NCI-H526 (cell line): ENCODE measurements around the gene FAXDC2.

Experiments
- DNase-seq, 2 experiments: peaks; one replicate each; lab custom pipeline; 2025; lab: John Stamatoyannopoulos, UW

FAXDC2 gene, protein sequence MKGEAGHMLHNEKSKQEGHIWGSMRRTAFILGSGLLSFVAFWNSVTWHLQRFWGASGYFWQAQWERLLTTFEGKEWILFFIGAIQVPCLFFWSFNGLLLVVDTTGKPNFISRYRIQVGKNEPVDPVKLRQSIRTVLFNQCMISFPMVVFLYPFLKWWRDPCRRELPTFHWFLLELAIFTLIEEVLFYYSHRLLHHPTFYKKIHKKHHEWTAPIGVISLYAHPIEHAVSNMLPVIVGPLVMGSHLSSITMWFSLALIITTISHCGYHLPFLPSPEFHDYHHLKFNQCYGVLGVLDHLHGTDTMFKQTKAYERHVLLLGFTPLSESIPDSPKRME

DNA sequence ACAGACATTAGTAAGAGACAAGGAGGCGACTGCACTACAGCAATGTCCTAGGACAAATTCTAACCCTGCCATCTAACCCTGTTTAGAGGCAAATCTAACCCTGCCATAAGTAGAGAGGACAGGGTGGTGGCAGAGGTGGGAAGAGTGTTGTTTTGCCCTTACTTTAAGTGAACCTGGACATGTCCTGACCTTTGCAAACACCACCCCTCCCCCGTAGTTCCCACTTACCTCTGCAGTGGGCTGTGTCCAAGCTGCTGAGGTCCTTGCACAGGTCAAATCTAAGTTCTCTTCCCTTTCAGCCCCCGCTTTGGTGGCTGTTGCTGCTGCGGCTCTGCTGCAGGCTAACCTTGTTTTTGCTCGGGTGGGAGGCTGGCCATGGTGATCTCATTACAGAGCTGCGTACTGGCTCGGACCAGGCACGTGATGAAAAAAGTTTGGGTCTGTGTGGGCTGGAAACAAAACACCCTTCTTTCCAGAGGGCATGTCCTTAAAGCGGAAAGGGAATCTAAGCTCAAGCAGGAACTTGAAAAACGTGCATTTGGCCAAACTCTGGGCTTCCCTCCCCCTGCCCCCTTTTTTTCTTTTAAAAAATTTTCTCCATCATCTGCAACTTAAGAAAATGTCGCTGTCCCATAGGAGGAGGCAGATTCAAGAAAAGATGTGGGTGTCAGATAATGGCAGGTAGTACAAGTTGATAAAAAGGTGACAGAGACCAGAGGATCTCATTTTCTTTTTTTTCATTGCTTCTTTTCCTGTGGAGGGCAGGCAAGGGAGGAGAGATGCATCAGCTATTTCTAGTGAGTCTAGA lies at the start of gene FAXDC2:
Gene FAXDC2 (minus strand): TSS at position 349 of the 808 bp plus-strand sequence. CDS start 12,425 bp downstream, outside the sequence.
- DNase-seq = no peak

DNA sequence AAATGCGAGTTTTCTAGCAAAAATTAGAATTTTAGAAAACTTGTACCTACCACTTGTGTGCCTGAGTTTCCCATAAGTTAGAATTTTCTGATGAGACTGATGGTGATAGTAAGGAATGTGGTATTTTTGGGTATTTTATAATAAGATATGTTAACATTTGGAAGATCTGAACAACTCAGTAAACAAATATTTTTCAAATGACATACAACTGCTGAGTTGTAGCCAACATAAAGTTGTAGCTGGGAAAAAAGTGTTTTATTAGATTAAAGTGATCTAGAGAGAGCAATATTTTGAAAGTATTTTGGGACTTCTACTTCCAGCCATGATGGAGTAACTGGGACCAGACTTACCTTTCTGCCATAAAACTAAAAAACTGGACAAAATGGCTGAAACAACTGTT lies 49.7 kb upstream of the FAXDC2 start:
- DNase-seq = no peak

DNA sequence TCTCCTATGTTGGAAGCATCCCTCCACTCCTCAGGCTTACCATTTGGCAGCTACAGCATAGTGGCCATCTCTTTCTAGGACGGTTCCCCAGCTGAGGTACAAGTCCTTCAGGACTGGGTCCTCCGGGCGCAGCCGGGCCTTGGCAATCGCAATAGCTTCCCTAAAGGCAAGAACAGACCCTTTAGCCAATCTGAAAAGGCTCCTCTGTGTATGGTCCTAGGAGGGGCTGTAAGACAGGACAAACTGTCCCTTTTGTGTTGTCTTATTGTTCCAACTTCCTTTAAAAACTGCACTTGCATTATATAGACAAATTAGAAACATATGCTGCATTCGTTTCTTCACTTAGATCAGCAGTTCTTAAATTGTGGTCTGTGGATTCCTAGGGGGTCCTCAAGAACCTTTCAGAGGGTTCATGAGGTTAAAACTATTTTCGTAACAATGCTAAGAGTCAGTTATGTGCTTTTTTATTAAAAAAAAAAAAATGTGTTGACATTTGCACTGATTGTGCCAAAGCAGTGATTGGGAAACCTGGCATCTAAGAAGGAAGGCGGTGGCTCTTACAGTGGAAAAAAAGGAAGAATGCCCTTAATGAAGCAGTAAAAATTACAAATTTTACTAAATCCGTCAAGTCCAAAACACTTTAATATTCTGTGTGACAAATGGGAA lies 48.9 kb upstream of the FAXDC2 start:
- DNase-seq = no peak

- DNase-seq = no peak
Measured at GRCh38 chr5:154898210-154898609, 47.8 kb upstream of the FAXDC2 start.

DNA sequence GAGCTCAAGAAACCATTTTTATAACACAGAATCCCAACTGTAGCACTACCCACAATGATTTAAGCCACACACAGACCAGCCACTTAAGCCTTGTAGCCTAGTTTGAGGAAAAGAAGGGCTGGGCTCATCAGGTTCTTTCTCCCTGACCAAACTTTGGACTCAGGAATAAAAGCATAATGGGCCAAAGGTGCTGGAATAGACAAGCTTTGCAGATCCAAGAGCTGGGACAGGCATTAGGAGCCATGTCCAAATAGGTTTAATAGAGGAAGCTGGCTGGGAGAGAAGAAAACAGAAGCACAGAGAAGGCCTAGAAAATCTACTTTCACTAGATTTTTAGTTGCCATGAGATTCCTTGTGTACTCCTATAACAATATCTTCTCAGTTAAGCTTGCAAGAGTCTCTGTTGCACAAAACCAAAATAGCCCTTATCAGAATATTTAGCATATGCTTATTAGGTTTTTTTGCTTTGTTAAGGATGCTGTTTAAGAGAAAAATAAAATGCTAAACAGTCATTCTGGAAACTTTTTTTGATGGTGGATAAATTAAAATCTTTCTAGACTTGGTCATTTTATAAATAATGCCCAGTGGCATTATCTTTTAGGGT lies 46.3 kb upstream of the FAXDC2 start:
- DNase-seq = no peak

DNA sequence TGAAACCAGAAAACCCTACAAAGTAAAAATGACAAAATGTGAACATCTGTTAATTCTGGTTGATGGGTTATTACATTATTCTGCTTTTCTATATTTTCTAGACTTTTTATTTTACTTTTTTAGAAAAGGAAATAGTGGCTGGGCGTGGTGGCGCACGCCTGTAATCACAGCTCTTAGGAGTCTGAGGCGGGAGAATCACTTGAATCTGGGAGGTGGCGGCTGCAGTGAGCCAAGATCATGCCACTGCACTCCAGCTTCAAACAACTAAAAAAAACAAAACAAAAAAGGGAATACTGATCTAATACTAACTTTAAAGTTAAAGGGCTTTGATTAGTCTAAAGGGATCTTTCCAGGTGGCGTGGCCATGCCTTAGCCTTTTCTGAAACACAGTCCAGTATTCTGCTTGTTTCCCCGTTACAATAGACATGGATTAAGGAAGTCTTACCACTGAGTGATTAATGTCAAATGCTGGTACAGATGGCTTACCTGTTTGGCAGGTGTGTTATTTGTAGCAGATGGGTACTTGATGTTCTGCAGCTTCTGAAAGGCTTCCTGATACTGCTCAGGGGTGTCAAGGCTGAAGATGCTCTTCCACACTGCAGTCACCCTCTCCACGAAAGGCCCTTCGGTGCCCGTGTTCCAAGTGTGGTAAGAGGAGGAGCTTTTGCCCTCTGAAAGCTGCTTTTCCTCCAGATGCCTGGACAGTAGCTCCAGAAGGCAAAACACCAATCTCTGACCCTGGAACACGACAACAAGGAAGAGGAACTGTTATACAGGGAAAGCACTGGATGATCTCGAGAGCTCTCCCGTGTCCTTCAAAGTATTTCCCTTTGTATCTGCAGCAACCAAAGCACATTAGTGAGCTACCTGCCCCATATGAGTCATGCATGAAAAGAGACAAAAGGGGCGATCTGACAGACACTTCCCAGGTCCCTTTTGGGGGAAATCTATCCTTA lies 45.5 kb upstream of the FAXDC2 start:
- no peak for DNase-seq

DNA sequence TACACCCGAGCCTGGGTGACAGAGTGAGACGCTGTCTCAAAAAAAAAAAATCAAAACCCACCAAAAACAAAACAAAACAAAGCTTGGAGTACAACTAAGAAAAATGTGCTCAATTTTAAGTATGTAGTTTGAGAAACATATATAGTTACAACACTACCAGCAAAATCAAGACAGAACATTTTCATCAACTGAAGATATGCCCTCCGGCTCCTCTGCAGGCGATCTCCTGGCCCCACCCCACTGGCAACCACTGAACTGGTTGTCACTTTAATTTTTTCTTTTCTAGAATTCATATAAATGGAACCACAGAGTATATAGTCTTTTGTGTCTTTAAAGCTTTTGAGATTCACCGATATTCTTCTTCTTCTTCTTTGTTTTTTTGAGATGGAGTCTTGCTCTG lies 43.0 kb upstream of the FAXDC2 start:
- DNase-seq = no peak

DNA sequence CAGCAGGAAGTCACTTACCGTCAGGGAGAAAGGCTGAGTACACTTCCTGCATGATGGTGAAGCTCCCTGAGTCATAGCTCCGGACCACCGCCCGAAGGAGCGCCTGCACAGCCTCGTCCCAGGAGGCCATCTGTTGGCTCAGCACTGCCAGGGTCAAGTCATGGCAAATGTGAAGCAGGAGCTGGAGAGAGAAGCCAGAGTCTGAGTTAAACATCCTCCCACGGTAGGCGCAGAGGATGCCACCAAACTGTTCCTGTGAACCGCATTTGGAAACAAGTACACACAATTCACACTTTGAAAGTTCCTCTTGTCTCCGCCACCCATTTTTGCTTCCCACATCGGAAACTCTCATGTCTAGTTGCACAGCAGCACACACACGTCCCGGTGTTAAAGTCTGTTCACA lies 42.0 kb upstream of the FAXDC2 start:
- no peak for DNase-seq

GRCh38 chr5:154885439-154885838 lies 35.0 kb upstream of the FAXDC2 start:
- no peak for DNase-seq

DNA sequence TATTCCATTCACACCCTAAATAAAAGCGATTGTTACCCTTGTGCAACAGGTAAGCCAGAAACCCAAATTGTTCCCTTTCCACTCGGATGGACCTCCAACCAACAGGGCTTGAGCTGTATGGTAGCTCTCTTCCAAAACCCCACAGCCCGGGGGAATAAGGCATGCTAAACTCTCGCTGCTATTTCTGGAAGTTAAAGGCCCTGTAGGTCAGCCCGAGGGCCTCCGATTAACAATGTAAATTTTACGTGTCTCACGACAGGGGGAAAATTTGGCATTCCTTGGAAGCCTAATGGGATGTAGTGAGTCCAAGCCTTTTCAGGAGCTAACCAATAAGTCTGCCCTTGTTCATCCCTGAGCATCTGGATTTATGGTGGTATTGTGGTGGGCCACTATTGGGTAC lies 34.0 kb upstream of the FAXDC2 start:
- DNase-seq = no peak

DNA sequence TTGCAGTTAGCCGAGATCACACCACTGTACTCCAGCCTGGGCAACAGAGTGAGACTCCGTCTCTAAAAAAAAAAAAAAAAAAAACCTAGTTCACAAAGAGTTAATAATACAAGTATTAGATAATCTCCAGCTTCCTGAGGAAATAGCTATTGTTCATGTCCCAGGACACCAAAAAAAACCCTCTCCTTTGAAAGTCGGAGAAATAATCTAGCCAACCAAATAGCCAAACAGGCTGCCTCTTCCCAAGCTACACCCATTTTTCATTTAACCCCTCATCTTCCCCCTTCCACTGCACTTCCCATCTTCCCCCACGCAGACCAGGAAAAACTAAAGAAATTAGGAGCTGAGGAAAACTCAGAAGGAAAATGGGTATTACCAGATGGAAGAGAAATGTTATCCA lies 31.6 kb upstream of the FAXDC2 start:
- DNase-seq = no peak

DNA sequence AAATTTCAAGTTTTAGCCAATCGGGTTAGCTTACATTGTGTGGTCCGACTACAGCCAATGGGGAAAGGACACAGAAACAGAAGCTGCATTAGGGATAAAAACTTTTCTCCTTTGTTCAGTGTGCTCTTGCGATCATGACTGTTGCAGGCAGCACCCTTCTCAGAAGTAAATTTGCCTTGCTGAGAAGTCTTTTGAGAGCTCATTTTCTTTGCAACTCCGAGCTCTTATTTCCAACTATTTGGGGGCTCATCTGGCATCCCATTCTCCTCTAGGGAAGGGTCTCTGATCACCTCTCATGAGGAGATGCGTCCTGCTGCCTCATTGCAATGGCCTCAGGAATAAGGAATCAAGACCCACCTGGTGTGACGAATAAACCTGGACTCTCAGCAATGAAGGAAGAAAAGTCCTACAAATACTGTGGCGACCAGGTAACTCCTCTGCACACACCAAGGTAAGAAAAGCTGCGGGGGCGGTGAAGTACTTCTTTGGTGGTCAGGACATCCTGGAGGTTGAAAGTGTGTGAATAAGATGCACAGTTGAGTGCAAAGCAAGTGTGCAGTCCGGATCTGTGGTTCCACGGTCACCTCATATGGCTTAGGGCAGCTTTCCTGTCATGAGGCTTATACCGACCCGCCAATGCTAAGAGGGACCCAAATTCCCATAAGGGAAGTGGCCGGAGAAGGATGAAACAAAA lies 28.4 kb upstream of the FAXDC2 start:
- DNase-seq = no peak

GRCh38 chr5:154873791-154874331 lies 23.5 kb upstream of the FAXDC2 start:
- no peak for DNase-seq

- DNase-seq = no peak
Measured at GRCh38 chr5:154871734-154872133, 21.3 kb upstream of the FAXDC2 start.

DNA sequence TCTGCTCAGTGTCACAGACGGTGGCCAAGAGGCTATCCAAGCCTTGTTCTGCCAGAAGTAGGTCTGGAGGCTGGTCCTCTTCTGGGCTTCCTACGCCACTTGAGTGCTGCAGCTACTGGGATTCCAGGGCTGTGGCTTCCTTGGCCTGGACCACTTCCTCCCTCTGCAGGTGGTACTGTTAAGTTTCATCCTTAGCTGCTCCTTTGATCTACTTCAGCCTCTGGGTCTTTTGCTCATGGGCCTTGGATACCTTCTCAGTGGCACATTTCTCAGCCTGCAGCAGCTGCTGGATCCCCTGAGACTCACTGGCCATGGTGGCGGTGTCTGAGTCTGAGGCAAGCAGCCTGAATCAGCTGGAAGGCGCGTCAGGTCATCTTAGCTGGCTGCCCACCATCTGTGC lies 18.3 kb upstream of the FAXDC2 start:
- peak in 1 of 2 experiments; percentile 13 for DNase-seq

DNA sequence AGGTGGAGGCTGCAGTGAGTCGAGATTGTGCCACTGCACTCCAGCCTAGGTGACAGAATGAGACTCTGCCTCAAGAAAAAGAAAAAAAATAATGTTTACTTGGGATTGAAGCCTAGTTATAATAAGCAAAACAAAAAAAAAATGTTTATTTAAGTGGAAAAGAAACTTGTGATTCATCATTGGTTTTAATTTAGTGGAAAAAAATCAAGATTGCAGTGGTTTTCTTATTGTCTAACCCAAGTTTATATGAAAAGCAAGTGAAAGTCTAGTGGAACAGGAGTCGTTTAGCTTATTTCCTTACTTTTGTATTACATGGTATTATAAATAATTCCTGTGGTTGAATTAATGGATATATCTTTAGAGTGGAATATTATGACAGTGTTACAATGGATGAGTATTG lies 16.4 kb upstream of the FAXDC2 start:
- DNase-seq = no peak

- no peak for DNase-seq
Measured at GRCh38 chr5:154865466-154866184, 15.2 kb upstream of the FAXDC2 start.

- DNase-seq = no peak
Measured at GRCh38 chr5:154863291-154864080, 13.1 kb upstream of the FAXDC2 start.

GRCh38 chr5:154862766-154863165 lies 12.4 kb upstream of the FAXDC2 start:
- DNase-seq = no peak
